Measurements from ENCODE around the gene RPLP1. TPM values are rescaled to one million over a fixed set of nuclear protein-coding genes. Genes with fewer than 3 reads are reported as not detected.

Gene RPLP1
- polyA plus RNA-seq, 1 donor (not counting 4 experiments of a cell fraction or from before 2014, with no cell fraction given): 755 TPM

DNA sequence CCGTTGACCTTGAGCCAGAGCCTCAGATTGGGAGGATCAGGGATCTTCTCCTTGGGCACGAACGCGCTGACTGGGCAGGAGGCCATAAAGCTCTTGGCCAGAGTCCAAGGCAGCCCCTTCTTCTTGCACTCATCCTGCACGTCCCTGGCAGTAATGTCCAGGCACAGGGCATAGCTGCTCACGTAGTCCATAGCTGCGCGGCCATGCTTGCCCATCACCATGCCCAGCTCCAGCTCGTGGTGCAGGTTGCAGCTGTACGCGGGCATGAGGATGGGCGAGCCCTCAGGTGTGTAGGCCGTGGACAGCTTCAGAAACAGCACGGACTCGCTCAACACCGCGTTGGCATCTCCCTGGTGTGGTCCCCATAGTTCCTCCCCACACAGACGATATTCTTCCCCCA lies 17.9 kb upstream of the RPLP1 start:
- H3K27ac ChIP-seq (ENCODE audit: control insufficient read depth, insufficient read depth, low read length): no peak overlapping the region

DNA sequence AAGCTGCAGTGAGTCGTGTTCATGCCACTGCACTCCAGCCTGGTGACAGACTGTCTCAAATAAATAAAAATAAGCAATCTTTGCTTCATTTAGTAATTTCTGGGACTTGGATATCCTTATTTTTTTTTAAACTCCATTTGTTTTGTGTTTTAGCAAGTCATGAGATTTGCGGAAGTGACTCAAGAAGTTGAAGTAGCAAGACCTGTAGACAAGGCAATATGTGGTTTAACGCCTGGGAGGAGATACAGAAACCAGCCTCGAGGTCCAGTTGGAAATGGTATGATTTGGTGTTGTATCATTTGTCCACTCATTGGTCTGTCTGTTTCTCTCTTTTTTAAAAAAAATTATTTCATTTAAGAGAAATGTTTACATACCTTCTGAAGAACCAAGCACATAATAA lies 16.6 kb upstream of the RPLP1 start:
- dilution Hi-C loops (cut with MboI; ENCODE audit: extremely low pct_ligation_motif_present, low sequenced_read_pairs): no loop called here
- no peaks in the 10 kb centered on the region for H4K20me1 ChIP-seq (ENCODE audit: control insufficient read depth, extremely low read depth, insufficient read depth, low read length)
- no peak overlapping the region for H3K27ac ChIP-seq (ENCODE audit: control insufficient read depth, insufficient read depth, low read length)
- H3K9me3 ChIP-seq (ENCODE audit: control insufficient read depth, low read depth, low read length): no peaks in the 10 kb centered on the region
- no peak overlapping the region for H2AFZ ChIP-seq (ENCODE audit: control insufficient read depth, low read length)
- no peak for DNase-seq (ENCODE audit: low read depth, low spot score)
- peaks cover 7 to 33% of the 10 kb centered on the region in 2 experiments for H3K36me3 ChIP-seq (ENCODE audit: control insufficient read depth in 2 of 2, extremely low read depth in 1 of 2, insufficient read depth in 2 of 2, low read length in 2 of 2)
- no peaks in the 10 kb centered on the region for H3K9me1 ChIP-seq (ENCODE audit: control insufficient read depth, extremely low read depth, insufficient read depth, low read length)
- H3K4me3 ChIP-seq (ENCODE audit: control insufficient read depth in 2 of 3, extremely low read depth in 1 of 3, insufficient read depth in 2 of 3, low read depth in 1 of 3, low read length in 3 of 3): no peak overlapping the region
- H3K4me1 ChIP-seq (ENCODE audit: control insufficient read depth, extremely low read depth, insufficient read depth, low read length): no peaks in the 10 kb centered on the region
- no peak for TF ChIP-seq EZH2 (IDR thresholded peaks at IDR 0.05; ENCODE audit: low read length)
- TF ChIP-seq, protein P1, sequence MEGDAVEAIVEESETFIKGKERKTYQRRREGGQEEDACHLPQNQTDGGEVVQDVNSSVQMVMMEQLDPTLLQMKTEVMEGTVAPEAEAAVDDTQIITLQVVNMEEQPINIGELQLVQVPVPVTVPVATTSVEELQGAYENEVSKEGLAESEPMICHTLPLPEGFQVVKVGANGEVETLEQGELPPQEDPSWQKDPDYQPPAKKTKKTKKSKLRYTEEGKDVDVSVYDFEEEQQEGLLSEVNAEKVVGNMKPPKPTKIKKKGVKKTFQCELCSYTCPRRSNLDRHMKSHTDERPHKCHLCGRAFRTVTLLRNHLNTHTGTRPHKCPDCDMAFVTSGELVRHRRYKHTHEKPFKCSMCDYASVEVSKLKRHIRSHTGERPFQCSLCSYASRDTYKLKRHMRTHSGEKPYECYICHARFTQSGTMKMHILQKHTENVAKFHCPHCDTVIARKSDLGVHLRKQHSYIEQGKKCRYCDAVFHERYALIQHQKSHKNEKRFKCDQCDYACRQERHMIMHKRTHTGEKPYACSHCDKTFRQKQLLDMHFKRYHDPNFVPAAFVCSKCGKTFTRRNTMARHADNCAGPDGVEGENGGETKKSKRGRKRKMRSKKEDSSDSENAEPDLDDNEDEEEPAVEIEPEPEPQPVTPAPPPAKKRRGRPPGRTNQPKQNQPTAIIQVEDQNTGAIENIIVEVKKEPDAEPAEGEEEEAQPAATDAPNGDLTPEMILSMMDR (optimal IDR thresholded peaks at IDR 0.05 in 1 of 3, IDR thresholded peaks at IDR 0.05 in 1 of 3, conservative IDR thresholded peaks at IDR 0.05 in 1 of 3; ENCODE audit: extremely low read depth in 1 of 3, insufficient read depth in 2 of 3, low read length in 3 of 3): no peak
- no peak for FAIRE-seq
- H3K4me2 ChIP-seq (ENCODE audit: control insufficient read depth, extremely low read depth, insufficient read depth, low read depth, low read length): no peak overlapping the region
- H3K79me2 ChIP-seq (ENCODE audit: control insufficient read depth, insufficient read depth, low read length): peaks cover 8% of the 10 kb centered on the region
- no peak overlapping the region for H3K9ac ChIP-seq (ENCODE audit: control insufficient read depth, extremely low read depth, insufficient read depth, low read length)
- no peaks in the 10 kb centered on the region for H3K27me3 ChIP-seq (ENCODE audit: control insufficient read depth, extremely low read depth, insufficient read depth, low read length)

More for the DNA sequence above, 17.9 kb upstream of the RPLP1 start:
- Histone ChIP-seq H3K79me2 (ENCODE audit: control insufficient read depth, insufficient read depth, low read length) (peaks cover 13% of the 10 kb centered on the region), H2AFZ (ENCODE audit: control insufficient read depth, low read length) (no peak overlapping the region), H3K9ac (ENCODE audit: control insufficient read depth, extremely low read depth, insufficient read depth, low read length) (no peak overlapping the region), H3K27me3 (ENCODE audit: control insufficient read depth, extremely low read depth, insufficient read depth, low read length) (no peaks in the 10 kb centered on the region), H3K4me1 (ENCODE audit: control insufficient read depth, extremely low read depth, insufficient read depth, low read length) (no peaks in the 10 kb centered on the region), H3K9me3 (ENCODE audit: control insufficient read depth, low read depth, low read length) (no peaks in the 10 kb centered on the region), H3K9me1 (ENCODE audit: control insufficient read depth, extremely low read depth, insufficient read depth, low read length) (no peaks in the 10 kb centered on the region), H3K36me3 (ENCODE audit: control insufficient read depth in 2 of 2, extremely low read depth in 1 of 2, insufficient read depth in 2 of 2, low read length in 2 of 2) (peaks cover 6 to 29% of the 10 kb centered on the region in 2 experiments), H4K20me1 (ENCODE audit: control insufficient read depth, extremely low read depth, insufficient read depth, low read length) (no peaks in the 10 kb centered on the region), H3K4me3 (ENCODE audit: control insufficient read depth in 2 of 3, extremely low read depth in 1 of 3, insufficient read depth in 2 of 3, low read depth in 1 of 3, low read length in 3 of 3) (no peak overlapping the region), H3K4me2 (ENCODE audit: control insufficient read depth, extremely low read depth, insufficient read depth, low read depth, low read length) (no peak overlapping the region)
- dilution Hi-C loops (cut with MboI; ENCODE audit: extremely low pct_ligation_motif_present, low sequenced_read_pairs): no loop called here
- no peak for TF ChIP-seq EZH2 (IDR thresholded peaks at IDR 0.05; ENCODE audit: low read length)
- TF ChIP-seq, protein P1 (optimal IDR thresholded peaks at IDR 0.05 in 1 of 3, IDR thresholded peaks at IDR 0.05 in 1 of 3, conservative IDR thresholded peaks at IDR 0.05 in 1 of 3; ENCODE audit: extremely low read depth in 1 of 3, insufficient read depth in 2 of 3, low read length in 3 of 3): no peak
- FAIRE-seq: no peak
- no peak for DNase-seq (ENCODE audit: low read depth, low spot score)
